Stimulated activated CD8-positive, alpha-beta memory T cell treated with anti-CD3 and anti-CD28 coated beads, Interleukin-7, amount 100 ng/mL, for 48 hours (primary cell): ENCODE measurements around the gene ELP5.

Source experiments
- DNase-seq, 2 donors: peaks; one replicate each; pipeline ENCODE4 v3.0.0-alpha.2; 2020; ENCODE audit warnings: low read depth in 1 of 2; ENCODE audit errors: extremely low read depth in 1 of 2

The ELP5 gene, protein sequence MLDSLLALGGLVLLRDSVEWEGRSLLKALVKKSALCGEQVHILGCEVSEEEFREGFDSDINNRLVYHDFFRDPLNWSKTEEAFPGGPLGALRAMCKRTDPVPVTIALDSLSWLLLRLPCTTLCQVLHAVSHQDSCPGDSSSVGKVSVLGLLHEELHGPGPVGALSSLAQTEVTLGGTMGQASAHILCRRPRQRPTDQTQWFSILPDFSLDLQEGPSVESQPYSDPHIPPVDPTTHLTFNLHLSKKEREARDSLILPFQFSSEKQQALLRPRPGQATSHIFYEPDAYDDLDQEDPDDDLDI

DNA sequence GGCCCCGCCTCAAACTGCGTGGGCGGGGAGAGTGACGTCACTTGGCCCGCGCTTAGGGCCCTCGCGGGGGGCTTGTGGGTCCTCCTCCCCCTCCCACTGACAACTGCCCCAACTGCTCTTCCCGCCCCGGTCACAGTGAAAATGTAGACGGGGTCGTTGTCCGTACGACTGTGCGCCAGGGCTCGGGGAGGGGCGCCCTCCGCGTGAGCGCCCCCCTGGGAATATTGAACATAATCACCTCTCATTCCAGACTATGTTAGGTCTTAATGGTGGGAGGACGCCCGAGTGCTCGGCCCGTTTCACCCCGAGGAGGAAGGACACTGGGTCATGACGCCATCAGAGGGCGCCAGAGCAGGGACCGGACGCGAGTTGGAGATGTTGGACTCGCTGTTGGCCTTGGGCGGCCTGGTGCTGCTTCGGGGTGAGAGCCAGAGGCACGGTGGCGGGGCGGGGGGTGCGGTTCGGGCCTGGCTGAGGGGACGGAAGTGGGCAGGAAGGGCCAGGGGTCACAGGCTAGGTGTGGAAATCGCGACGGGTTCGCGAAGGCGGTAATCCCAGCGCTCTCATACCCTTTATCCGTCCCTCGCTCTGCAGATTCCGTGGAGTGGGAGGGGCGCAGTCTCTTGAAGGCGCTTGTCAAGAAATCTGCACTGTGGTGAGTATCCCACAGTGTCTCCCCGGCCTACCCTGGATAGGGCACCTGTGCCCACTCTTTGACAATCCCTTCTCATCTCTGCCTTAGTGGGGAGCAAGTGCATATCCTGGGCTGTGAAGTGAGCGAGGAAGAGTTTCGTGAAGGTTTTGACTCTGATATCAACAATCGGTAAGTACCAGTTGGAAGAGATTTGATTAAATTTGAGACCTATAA is at the start of gene ELP5:
Gene ELP5 (plus strand): TSS at position 40 of the 868 bp plus-strand sequence. CDS start 336 bp downstream, at position 376.
- DNase-seq, result peak; percentile 79 to 88

DNA sequence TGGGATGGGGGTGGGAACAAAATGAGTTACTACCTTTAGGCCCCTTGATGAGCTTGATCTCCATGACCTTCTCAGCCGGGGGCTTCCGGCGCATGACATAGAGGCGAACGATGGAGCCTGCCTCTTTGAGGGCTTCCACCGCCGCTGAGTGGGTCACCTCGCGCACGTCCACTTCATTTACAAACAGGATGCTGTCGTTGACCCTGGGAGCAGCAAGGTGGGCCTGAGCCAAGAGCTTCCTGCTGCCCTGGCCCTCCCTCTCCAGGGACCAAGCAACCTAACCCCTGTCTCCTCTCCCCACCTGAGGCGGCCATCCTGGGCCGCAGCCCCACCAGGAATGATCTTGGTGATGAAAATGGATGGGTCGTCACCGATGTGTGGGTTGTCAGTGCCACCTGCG is 48.6 kb upstream of the ELP5 start:
- no peak for DNase-seq

DNA sequence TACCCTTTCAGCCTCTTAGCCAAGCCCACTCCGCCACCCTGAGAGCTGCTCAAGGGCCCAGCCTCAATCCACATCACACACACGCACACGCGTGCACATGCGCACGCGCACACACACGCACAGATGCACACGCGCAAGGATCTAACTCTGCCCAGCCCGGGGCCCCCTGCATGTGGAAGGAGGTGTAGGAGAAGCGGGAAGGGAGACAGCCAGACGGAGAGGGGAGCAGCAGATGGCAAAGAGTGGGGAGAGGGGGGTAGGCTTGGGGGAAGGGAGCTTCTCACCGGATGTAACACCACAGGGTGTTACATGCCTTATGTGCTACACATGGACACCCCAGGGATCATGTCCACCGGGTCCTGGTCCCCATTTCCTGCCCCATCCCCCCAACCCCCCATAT is 47.7 kb upstream of the ELP5 start:
- DNase-seq, result no peak

DNA sequence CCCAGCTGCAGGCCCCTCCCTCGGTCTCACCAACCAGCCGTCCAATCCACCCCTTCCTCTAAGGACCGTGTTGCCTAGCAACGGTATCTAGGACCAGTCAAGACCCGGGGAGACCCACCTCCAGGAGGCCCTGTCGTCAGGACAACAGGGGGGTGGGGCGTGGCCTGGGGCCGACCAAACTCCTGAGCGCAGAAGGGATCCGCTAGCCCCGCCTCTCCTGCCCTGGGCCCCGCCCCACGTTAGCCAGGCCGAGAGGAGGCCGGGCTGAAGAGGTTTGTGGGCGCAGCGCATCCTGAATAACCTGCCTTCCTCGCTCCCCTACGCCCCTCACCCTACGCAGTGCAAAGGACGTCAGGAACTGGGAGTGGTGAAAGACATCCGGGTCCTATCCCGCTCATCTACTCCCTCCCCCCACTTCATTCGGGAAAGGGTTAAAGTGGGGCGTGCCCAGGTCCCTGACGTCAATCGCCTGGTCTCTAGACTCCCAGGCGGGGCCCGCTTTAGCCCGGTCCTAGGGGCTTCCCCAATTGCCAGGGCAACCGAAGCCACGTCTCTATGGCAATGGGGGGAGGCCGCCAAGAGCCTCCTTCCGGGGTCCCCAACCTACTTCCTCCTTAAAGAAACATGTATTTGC is 47.1 kb upstream of the ELP5 start:
- peak; percentile 80 to 93 for DNase-seq

DNA sequence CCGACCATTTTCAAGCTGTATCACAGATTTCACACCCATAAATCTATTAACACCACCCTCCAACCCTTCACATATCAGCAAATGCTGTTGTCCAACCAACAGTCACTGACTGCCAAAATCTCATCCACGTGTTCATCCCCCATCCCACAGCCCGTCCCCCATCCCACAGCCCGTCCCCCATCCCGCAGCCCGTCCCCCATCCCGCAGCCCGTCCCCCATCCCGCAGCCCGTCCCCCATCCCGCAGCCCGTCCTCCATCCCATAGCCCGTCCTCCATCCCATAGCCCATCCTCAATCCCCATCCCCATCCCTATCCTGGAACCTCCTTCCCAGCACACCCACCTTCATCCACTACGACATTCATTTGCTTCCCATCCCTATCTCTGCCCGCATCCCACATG is 46.5 kb upstream of the ELP5 start:
- DNase-seq, result no peak

DNA sequence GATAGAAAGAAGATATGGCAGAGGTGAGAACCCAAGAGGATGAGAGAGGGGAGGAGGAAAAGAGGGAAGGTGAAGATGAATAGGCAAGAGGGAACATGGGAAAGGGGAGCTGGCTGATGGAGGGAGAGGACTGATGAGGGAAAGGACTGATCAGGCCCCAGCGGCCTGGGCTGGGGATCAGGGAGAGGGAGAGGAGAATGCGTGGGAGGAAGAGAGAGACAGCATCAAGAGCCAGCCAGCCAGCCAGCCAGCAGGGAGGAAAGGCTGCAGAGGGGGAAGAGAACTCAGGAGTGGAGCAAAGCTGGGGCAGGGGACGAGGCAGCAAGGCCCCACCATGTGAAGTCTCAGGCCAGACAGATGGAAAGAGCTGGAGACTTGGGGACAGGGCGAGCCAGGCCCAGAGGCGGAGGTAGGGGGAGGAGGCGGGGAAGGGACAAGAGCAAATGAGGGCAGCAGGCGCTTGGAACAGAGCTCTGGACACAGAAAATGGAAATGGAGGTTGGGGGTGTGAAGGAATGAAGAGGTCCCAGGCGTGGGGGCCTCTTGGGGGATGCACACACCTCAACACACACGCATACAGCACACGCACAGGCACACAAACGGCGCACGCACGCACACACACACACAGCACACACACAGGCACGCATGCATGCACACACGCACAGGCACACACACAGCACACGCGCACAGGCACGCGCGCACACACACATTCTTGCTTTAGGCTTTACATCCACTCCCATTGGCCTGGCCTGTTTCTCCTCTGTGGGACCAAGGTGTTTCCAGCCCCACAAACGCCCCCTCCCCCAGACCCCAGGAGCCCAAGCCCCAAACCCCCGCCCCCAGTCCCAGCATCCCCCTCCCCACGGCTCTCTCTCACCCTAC is 44.7 kb upstream of the ELP5 start:
- DNase-seq, result no peak

DNA sequence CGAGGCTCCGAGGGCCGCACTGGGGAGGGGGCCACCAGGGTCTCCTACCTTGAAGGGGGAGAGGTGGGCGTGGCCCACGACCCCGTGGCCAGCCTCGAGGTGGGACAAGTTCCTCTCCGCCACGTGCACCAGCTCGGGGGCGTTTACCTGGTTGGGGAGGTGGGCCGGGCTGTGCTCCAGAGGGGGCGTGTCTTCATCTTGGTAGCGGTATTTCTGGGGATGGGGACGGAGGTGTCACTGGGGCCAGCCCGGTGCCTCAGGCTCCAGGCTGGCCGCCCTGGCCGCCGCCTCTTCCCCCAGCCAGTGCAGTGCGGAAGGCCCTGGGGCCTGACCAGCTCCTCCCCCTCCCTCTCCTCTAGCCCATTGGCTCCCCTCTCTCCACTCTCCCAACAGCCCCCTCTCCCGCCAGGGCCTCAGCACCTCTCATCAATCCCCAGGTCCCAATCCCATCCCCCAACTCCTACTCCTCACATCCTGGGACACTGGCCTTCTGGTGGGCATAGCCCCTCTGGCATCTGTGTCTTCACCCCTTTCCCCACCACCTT is 43.9 kb upstream of the ELP5 start:
- no peak for DNase-seq

DNA sequence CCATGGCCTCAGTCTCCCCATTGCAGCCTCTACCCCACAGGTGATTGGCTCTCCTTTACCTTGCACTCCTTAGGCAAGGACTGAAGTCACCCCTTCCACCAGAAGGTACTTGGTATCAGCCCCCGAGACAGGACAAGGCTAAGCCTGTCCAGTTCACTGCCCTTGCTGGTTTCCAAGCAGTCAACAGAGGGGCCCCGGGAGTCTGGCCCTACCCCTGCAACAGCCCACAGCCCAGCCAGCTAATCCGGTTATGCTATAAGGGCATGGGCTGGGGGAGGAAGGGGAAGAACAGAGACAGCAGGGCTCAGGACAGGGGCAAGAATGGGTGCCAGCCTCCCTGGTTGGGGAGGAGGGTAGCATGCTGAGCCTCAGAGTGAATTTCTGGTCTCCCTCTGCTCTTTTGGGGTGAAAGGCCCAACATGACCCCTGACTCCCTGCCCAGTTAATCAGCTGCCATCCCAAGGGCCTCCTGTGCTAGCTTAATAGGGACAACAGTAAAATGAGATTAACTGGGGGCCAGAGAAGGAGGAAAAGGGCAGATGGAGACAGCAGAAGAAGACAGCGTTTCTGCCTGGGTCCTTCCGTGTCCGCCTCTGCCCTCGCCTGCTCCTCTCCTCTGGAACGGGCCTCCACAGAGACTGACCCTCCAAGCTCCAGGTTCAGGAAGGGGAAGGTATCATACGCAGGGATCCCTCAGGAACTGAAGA is 43.1 kb upstream of the ELP5 start:
- no peak for DNase-seq

DNA sequence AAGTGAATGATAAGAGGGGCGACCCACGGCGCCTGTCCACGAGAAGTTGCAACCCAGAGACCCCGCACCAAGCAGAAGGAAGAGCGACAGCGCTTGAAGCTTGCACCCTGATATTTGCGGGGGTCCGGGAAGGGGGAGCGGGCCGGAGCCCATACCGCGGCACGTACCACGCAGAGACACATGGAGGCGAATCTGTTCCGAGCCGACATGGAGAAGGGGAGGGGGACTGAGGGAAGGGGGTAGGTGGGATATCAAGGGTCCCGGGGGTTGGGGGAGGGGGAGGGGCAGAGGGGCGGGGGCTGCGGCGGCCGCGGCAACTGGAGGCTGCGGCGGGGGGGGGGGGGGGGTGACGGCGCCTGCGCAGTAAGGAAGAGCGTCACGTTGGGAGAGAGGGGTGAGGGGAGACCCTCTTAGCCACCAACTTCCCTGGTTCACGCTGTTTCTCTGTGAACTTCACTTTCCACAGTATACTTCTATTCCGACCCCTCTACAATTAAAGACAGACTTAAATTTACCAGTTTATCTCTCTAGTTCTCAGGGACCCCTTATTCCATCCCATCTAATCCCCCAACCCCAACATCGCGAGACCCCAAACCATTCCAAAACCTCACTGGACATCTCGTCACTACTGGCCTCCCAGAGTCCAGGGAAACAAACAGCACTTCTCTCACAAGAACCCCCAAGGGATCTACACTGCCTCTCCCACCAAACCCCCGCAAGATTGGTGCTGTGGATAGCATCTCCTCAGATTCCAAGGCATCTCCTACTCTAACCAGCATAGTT is 40.3 kb upstream of the ELP5 start:
- no peak for DNase-seq

DNA sequence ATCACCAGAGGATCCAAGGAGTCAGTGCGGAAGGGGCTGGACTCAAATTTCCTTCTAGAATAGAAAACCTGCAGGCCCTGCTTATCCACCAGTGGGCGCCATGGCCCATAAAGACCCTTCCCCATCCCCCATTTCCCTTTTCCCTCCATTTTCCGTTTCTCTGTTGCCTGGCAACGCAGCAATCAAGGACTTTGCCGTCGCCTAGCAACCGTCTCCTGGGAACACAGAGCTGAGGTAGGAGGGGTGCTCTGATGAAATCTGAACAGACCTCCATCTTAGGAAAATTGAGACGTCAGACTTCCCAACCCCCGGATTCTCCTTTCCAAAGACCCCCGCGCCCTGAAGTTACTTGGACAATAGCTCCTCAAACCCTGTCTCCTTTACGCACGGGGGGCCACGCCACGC is 38.1 kb upstream of the ELP5 start:
- DNase-seq, result peak in 1 of 2 donors; percentile 40

DNA sequence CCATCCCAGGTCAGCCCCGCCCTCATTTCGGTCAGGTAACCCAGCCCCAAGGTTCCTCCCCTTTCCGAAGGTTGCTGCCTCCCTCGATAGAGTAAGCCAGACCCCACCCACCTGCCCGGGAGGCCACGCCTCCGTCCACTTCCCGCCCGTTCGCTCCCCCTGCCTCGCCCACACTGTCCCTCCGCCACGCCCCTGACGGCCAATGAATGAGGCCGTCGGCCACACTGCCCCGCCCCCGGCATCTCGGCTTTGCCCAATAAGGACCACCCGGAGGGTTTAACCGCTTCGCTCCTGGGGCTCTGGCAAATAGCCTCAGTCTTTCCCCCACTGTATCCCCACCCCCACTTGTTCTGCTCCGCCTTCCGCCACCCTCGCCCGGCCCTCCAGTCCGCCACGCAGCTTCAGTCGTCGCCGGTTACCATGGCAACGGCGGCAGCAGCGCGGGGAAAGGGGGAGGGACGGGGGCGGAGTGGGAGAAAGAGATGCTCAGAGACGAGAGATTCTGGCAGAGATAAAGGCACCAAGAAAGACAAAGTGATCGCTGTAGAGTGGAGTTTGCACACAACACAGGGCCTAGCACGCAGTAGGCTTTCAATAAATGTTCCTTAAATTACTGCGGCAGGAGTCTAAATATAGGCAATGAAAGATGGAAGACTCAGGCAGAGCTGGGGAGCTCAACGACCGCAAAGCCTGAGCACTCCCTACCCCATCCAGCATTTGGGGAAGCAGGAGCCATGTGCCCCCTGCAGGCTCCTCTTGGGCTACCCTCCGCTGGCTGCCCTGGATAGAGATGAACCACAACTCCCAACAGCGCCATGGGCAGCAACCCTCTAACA is 37.5 kb upstream of the ELP5 start:
- DNase-seq, result peak; percentile 100

DNA sequence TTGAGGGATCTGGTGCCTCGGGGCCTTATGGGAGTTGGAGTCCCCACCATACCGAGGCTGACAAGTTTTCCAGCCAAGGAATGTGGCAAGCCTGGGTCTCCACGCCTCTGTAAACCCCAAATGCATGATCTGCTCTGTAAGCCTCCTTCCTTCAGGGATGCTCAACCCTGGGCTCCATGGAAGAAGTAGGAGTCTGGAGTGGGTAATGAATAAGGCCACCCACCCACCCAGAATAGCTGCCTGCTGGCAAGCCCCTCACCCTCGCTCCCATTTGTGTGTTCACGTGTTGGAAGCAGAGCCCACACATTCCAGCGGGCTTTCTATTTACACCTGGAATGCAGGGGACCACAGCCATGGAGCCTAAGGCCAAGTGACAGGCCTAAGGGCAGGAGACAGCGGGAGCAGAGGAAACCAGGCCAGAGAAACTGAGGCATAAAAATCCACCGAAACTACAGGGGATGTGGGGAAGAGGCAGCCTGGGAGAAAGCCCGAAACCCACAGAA is 36.8 kb upstream of the ELP5 start:
- no peak for DNase-seq

DNA sequence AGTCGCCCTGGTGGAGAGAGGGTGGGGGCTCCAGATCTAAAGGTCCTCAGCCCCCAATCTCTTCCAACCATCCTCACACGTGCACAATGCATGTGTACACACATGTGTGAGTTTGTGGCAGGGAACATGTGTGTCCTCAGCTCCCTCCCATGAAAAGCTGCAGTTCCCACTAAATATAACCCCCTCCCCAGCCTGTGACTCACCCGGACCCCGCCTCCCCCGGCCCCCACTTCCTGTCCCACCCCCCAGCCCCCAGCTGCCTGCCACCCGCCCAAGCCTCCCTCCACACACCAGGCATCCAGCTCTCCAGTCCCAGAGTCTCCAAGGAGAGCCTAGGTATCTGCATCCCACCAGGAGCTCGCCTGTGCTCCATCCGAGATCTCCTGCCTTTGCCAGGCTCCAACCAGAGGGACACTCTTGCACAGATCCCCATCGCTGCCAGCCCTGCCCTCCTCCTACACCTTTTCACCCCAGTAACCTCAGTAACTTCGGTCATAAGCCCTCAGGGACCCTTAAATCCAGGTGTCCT is 36.3 kb upstream of the ELP5 start:
- DNase-seq, result no peak

DNA sequence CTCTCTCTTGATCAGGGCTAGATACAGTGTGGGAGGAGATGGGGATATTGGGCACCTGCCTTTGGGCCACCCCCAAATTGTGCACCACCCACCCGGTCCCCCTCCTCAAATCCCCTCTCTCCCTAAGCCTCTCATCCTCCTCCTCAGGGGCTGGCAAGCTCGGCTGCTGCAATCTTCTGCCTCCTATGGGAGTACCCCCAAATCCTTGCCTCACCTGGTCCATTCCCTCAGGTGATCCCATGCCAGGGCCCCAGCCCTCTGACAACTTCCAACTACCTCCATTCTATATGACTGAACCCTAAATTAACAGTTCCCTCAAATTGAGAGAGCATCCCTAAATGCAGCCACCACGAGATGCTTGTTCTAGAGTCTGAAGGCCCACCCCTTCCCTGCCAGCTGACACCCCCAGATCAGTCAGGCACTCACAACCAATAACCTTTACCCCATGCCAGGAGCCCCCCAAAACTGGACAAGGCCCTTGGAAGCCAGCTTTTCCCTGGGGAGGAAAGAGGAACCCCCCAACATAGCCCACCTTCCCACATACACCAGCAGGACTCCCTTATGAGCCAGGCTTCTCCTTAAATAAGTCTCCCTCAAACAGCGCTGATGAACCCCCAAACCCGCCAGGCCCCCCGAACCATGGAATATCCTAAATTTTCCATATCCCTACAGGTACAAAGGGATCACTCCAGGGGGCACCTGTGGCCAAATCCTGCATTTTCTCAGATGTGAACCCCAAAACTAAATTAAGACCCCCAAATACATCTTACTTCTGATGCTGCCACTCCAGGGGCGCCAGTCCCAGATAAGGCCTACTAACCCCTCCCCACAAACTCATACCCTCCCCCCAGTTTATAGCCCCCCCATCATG is 35.5 kb upstream of the ELP5 start:
- no peak for DNase-seq

DNA sequence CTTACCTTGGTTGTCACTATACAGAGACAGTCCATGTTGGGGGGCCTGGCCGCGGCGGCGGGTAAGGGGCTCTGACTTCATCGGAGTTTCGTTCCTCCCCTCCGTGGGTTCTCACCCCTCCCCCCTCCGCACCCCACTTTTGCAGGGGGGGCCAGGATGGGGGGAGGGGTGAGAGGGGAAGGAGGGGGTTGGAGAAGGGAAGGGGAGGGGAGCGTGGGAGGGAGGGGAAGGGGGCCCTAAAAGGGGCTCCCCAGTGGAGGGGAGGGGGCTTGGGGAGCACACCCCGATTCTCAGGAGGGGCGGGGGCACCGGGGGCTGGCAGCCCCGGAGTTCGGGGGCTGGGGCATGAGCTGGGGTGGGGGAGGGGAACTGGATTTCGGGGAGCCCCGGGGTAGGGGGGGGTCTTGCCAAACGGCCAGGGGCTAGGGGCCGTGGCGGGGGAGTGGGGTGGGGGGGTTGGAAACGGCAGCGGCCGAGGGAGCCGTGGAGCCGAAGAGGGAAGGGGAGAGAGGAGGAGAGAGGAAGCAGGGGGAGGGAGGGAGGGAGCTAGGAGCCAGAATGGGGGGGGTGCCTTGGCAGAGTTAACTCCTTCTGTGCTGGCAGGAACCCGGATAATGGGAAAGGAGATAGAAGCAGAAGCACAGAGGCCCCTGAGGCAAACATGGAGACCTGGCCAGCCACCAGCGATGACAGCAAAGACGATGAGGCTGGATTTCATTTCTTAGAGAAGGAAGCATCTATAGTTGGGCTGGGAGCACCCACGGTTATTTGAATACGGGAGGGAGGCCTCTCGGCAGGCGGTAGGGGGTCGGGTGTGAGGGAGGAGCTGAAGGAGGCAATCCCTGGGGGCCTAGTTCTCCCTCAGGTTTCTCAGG is 34.7 kb upstream of the ELP5 start:
- DNase-seq, result no peak

DNA sequence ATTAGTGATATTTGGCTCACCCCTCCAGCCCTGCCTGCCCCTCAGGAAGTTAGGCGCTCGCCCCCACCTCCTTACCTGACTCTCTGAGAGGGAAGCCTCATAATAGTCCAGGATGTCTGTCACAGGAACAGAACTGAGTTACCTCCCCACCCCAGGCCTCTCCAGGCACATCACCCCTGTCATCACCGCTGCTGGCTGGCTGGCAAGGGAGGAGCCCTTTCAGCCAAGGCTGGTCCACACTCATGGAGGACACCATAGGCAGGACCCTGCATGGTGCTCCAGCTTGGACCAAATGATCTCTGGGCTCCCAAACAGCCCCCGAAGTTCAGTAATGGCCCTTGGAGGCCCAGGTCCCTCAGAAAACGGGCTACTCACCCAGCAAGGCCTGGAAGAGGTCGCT is 33.8 kb upstream of the ELP5 start:
- no peak for DNase-seq
